GM12801 (cell line): Measurements from ENCODE around the gene PPA1.

Experiments
- TF ChIP-seq, protein P1 (sequence below): IDR thresholded peaks from one replicate; pipeline ENCODE4 v1.5.1; 2011; ENCODE audit warnings: control low read depth; ENCODE audit not compliant: insufficient read length; ENCODE audit errors: extremely low read depth

PPA1 gene

DNA sequence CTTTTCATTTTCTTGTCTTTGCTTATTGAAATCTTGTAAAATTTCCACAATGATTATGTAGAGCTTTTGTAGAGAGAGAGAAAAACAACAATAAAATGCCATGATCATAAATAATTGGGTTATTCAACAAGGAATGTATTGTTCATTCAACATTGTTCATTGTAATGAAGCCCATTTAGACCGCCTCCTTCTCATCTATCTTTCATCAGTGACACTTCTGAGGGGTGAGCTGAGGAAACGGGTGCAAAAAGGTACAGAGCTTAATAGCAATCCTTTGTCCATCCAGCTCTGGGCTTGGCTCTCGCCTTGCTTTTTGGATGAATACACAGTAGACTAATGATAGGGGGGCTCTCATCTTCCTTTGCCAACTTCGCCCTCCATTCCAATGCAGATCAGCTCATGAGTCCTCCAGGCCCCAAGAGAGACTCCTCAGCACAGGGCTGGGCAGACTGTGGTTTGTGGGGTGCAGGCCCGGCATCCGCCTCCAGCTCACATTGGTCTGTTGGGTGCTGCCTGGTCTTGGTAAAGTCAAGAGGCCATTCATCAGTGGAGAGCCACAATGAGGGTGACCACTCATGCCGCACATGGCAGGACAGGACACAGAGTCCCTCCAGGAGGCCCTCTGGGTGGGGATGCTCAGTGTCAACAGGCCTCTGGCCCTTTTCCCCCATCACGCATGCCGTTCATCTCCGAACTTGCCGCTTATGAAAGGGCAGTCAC, 17.9 kb upstream of the PPA1 start:
- TF ChIP-seq, protein P1, sequence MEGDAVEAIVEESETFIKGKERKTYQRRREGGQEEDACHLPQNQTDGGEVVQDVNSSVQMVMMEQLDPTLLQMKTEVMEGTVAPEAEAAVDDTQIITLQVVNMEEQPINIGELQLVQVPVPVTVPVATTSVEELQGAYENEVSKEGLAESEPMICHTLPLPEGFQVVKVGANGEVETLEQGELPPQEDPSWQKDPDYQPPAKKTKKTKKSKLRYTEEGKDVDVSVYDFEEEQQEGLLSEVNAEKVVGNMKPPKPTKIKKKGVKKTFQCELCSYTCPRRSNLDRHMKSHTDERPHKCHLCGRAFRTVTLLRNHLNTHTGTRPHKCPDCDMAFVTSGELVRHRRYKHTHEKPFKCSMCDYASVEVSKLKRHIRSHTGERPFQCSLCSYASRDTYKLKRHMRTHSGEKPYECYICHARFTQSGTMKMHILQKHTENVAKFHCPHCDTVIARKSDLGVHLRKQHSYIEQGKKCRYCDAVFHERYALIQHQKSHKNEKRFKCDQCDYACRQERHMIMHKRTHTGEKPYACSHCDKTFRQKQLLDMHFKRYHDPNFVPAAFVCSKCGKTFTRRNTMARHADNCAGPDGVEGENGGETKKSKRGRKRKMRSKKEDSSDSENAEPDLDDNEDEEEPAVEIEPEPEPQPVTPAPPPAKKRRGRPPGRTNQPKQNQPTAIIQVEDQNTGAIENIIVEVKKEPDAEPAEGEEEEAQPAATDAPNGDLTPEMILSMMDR = no peak

DNA sequence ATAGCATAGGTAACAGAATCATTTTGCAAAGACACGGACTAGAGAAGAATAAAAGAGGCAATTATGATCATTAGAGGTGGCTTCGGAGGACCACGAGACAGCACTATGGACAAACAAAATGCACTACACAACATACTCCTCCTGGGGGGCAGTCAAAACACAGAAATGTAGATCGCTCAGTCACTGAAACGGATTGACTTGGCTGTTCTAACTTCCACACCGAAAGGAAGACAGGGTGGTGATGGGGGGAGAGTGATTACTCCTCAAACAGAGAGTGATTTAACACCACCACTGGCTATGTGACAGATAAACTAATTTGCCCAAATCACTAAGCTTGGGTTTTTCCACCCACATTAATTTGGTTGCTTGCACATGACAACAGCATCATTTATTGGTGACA, 14.1 kb upstream of the PPA1 start:
- TF ChIP-seq, protein P1 = no peak

DNA sequence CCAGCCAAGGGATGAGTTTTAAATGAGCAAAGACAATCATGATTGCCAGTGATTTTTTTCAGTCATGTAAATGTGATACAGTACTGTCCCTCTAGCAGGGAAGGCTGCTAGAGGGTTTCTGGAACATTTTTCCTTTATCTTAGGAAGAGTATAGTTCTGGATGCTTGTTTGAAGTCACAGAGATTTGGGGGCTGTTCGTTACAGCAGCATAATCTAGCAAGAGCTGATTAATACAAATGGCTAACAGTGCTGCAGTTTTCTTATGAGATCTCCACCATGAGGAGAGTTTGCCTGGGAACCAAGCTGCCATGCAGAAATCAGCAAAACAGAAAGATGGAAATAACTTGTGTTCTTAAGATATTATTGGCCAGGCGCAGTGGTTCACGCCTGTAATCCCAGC, 7.9 kb upstream of the PPA1 start:
- TF ChIP-seq, protein P1 = no peak

DNA sequence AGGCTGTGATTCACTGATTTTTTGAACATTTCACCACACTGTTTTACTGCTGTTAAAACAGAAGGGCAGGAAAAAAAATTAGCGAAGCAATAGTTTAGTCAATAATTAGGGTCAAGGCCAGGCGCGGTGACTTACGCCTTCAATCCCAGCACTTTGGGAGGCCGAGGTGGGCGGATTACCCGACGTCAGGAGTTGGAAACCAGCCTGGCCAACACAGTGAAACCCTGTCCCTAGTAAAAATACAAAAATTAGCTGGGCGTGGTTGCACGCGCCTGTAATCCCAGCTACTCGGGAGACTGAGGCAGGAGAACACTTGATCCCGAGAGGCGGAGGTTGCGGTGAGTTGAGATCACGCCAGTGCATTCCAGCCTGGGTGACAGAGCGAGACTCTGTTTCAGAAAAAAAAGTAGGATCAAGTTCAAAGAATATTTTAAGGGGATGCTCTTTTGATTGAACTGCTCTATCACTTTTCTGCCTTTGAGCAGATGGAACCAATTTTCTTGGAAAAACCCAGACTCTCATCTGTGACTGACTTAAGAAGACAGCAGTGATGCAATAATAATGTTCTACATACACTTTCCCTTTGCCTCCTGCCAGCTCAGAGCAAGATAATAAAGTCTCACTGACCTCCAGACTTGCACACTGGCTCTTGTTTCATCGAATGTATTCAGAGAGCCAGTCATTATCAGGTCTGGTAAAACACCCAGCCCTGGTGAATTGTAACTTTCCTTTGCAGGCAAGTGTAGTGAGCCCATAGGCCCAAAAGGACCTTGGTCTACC, 1.6 kb upstream of the PPA1 start:
- TF ChIP-seq, protein P1 = no peak

DNA sequence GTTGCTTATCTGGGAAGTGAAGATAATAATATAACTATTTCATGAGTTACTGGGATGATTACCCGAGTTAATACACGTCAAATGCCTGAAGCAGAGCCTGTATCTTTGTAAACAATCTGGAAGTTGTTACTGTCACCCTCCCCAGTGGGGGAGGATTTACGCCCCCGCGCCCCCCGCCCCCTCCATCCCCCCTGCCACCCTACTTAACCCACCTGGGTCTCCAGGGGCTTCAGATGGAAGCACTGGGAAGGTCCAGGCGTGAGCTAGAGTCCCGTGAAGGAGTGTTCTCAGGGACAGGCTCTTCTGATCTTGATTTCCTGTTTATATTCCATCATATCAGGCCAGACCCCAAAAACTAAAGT, 691 bp upstream of the PPA1 start:
- TF ChIP-seq, protein P1 = no peak

DNA sequence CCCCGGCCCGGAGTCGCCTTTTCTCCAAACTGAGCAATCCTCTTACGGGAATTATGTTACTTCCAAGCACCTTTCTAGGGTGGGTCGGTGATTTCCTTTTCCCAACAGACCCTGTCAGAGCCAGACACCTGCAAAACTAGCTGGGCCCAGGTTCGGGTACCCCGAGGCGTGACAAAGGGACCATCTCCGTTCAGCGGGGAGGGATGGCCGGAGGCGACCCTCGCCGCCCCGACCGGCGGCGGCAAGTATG, 445 bp downstream of the PPA1 start:
- TF ChIP-seq, protein P1 = no peak

DNA sequence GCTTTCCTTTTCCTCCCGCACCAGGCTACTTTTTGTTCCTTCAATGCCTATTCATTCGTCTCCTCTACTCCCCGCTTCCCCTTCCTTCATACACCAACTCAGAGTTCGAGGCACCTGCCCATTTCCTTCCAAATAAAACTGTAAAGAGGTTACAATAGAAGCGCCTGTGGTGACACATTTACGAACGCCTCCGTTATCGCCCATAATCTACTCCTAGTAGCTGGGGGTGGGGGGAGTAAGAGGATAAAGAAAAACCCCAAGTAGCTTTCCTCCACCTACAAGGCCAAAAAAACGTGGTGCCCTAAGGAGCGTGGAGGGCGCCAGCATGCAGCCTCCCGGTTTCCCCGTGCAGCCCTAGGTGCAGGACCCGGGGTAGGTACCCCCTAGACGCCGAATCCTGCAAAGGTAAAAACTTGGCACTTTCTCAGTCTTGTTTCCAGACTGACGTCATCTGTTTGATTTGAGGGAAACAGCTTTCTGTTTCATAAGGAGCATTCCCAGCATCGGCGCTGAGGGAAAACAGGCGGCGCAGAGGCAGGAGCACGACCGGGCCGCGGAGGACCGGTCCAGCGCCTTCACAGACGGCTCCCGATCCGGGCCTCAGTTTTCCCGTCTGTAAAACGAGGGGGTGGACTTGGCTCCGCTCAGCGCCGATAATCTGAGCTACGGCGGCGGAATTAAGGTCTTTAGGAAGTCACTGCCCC, 922 bp downstream of the PPA1 start:
- TF ChIP-seq, protein P1 = no peak
